ENCODE results near the gene PRKG1. TPM values are rescaled to one million over a fixed set of nuclear protein-coding genes. Genes with fewer than 3 reads are reported as not detected.

Gene PRKG1
- total RNA-seq, 2 donors from 2014 or later = 145 to 381 TPM

- Histone ChIP-seq H3K9me3 (no peaks in the 10 kb centered on the region), H3K27me3 (replicated peaks; ENCODE audit: insufficient read depth) (no peaks in the 10 kb centered on the region), H3K4me1 (ENCODE audit: control insufficient read depth in 1 of 2, low read depth in 2 of 2) (peaks cover 2 to 23% of the 10 kb centered on the region in 2 donors), H3K27ac (no peak overlapping the region), H3K36me3 (no peaks in the 10 kb centered on the region), H3K4me3 (no peak overlapping the region)
- TF ChIP-seq, protein P1, sequence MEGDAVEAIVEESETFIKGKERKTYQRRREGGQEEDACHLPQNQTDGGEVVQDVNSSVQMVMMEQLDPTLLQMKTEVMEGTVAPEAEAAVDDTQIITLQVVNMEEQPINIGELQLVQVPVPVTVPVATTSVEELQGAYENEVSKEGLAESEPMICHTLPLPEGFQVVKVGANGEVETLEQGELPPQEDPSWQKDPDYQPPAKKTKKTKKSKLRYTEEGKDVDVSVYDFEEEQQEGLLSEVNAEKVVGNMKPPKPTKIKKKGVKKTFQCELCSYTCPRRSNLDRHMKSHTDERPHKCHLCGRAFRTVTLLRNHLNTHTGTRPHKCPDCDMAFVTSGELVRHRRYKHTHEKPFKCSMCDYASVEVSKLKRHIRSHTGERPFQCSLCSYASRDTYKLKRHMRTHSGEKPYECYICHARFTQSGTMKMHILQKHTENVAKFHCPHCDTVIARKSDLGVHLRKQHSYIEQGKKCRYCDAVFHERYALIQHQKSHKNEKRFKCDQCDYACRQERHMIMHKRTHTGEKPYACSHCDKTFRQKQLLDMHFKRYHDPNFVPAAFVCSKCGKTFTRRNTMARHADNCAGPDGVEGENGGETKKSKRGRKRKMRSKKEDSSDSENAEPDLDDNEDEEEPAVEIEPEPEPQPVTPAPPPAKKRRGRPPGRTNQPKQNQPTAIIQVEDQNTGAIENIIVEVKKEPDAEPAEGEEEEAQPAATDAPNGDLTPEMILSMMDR (IDR thresholded peaks at IDR 0.05) = no peak
- ATAC-seq (ENCODE audit: insufficient number of reproducible peaks, low FRiP score, low read depth) = no peak
- no peak for DNase-seq (ENCODE audit: low spot score)
Observed at GRCh38 chr10:52252307-52252706, 1178.0 kb downstream of the PRKG1 start.

GRCh38 chr10:52256832-52257691 is 1182.8 kb downstream of the PRKG1 start:
- no peak overlapping the region for H3K4me3 ChIP-seq
- no peaks in the 10 kb centered on the region for H3K36me3 ChIP-seq
- no peaks in the 10 kb centered on the region for H3K9me3 ChIP-seq
- no peak for DNase-seq (ENCODE audit: low spot score)
- TF ChIP-seq, protein P1 (IDR thresholded peaks at IDR 0.05) = no peak
- no peak for ATAC-seq (ENCODE audit: insufficient number of reproducible peaks, low FRiP score, low read depth)
- no peaks in the 10 kb centered on the region for H3K27me3 ChIP-seq (replicated peaks; ENCODE audit: insufficient read depth)
- no peak overlapping the region for H3K27ac ChIP-seq
- H3K4me1 ChIP-seq (ENCODE audit: control insufficient read depth in 1 of 2, low read depth in 2 of 2) = peaks cover 16 to 42% of the 10 kb centered on the region in 2 donors

DNA sequence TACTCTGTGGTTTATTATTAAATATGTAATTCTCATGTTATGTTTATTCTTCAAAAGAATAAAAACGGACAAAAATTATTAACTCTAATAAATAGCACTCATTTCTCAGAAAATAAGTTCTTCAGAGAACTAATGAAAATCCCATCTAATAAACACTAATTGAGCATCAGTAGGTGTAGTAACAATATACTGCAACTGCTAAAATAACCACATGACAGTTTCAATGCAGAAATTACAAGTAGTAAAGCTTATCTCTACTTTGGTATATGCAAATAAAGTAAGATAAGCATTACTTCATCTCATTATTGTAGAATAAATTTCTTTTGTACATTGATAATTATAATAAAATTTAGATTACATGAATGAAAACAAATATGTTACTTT is 1183.4 kb downstream of the PRKG1 start:
- no peak overlapping the region for H3K4me3 ChIP-seq
- H3K36me3 ChIP-seq = no peaks in the 10 kb centered on the region
- H3K27ac ChIP-seq = no peak overlapping the region
- H3K4me1 ChIP-seq (ENCODE audit: control insufficient read depth in 1 of 2, low read depth in 2 of 2) = peaks cover 16 to 42% of the 10 kb centered on the region in 2 donors
- TF ChIP-seq, protein P1 (IDR thresholded peaks at IDR 0.05) = no peak
- no peak for DNase-seq (ENCODE audit: low spot score)
- H3K9me3 ChIP-seq = no peaks in the 10 kb centered on the region
- no peaks in the 10 kb centered on the region for H3K27me3 ChIP-seq (replicated peaks; ENCODE audit: insufficient read depth)
- no peak for ATAC-seq (ENCODE audit: insufficient number of reproducible peaks, low FRiP score, low read depth)

DNA sequence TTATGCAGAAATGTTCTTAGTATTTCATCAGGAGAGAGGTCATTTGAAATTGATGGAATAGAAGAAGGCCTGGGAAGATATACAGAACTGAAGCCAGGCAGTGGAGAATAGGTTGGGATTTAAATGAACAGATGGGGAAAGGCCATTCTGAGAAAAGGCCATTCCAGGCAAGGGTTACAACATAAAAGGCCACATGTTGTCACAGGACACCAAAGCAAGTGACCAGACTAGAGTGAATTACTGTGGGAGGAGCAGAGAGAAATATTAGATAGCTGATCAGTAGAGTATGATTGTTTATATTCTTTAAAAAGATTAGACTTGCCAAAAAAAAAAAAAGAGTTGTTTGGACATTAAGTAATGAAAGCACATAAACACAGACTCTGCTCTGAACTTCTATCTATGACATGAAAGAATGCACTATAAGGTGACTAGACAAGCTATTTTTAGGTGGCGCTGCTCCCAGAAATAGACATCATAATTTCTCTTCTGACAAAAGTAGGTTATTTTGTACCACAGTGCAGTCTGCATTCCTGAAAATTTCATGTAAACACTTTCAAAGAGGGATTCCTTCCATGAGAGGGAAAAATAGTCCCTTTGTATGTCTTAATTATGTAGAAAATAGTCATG is 1184.6 kb downstream of the PRKG1 start:
- no peak overlapping the region for H3K4me3 ChIP-seq
- H3K27ac ChIP-seq = no peak overlapping the region
- no peaks in the 10 kb centered on the region for H3K9me3 ChIP-seq
- ATAC-seq (ENCODE audit: insufficient number of reproducible peaks, low FRiP score, low read depth) (no peak), DNase-seq (ENCODE audit: low spot score) (no peak)
- H3K4me1 ChIP-seq (ENCODE audit: control insufficient read depth in 1 of 2, low read depth in 2 of 2) = peaks cover 16 to 42% of the 10 kb centered on the region in 2 donors
- no peaks in the 10 kb centered on the region for H3K27me3 ChIP-seq (replicated peaks; ENCODE audit: insufficient read depth)
- TF ChIP-seq, protein P1 (IDR thresholded peaks at IDR 0.05) = no peak
- H3K36me3 ChIP-seq = no peaks in the 10 kb centered on the region

- H3K9me3 ChIP-seq = no peaks in the 10 kb centered on the region
- peaks cover 16 to 42% of the 10 kb centered on the region in 2 donors for H3K4me1 ChIP-seq (ENCODE audit: control insufficient read depth in 1 of 2, low read depth in 2 of 2)
- no peak for ATAC-seq (ENCODE audit: insufficient number of reproducible peaks, low FRiP score, low read depth)
- no peak overlapping the region for H3K4me3 ChIP-seq
- TF ChIP-seq, protein P1 (IDR thresholded peaks at IDR 0.05) = no peak
- no peaks in the 10 kb centered on the region for H3K27me3 ChIP-seq (replicated peaks; ENCODE audit: insufficient read depth)
- no peak overlapping the region for H3K27ac ChIP-seq
- H3K36me3 ChIP-seq = no peaks in the 10 kb centered on the region
- DNase-seq (ENCODE audit: low spot score) = no peak
Observed at GRCh38 chr10:52259426-52259812, 1185.1 kb downstream of the PRKG1 start.

Data from thoracic aorta (tissue), 2 donors.